ENCODE data around the gene SPTBN2.

The SPTBN2 gene

DNA sequence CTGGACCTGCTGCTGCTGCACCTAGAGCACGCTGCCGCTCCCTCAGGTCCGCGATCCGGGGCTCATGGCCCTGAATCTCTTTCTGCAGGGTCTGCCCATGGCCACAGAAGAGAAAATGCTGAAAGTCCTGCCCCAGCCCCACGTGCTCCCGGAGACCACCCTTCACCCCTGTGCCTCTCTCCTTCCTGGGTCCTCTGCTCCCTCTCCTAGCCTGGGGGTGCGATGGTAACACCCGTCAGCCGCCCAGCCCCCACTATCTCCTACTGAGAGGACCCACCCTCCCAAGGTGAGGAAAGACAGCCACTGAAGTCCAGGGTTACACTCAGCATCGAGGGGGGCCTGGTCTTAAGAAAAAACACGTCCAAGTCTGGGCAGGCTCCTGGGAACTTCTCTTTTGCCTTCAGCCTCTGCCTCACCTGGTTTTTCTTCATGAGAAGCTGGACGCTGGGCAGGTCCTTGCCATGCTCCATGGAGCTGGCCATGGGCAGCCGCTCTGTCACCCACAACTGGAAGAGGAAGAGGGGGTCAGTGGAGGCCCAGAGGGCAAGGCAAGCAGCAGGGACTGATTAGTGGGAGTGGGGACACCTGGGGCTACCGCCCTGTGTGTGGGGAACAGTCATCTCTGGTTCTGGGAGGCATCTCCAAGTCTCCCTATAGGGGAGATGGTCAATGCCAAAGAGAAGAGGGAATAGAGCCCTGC, 35.5 kb downstream of the SPTBN2 start:
- no CpG with 5 or more reads among the region's 15 CpGs for WGBS, 2 donors (ENCODE audit: extremely low coverage in 2 of 2, insufficient read length in 2 of 2, insufficient replicate concordance in 1 of 2)
- no peak overlapping the region for H3K4ac ChIP-seq (ENCODE audit: low read length)
- no peaks in the 10 kb centered on the region for H3K4me1 ChIP-seq (ENCODE audit: control insufficient read depth in 2 of 2, insufficient read depth in 1 of 2, low read depth in 1 of 2, low read length in 2 of 2)
- H3K9me3 ChIP-seq (replicated peaks in 1 of 2; ENCODE audit: control insufficient read depth in 2 of 2, insufficient read depth in 1 of 2, low read depth in 1 of 2, low read length in 2 of 2): peaks cover 0 to 4% of the 10 kb centered on the region in 2 donors
- no peak overlapping the region for H3K4me2 ChIP-seq (ENCODE audit: insufficient read depth, low read length, poor library complexity, severe bottlenecking)
- H2AK5ac ChIP-seq (ENCODE audit: low read depth, low read length): no peak overlapping the region
- no peak overlapping the region for H2BK120ac ChIP-seq (ENCODE audit: low read depth, low read length)
- no peaks in the 10 kb centered on the region for H3K27me3 ChIP-seq (ENCODE audit: control insufficient read depth in 3 of 3, insufficient read depth in 3 of 3, low read depth in 1 of 3, low read length in 3 of 3)
- no peak overlapping the region for H4K8ac ChIP-seq (ENCODE audit: low read depth, low read length)
- H3K14ac ChIP-seq (ENCODE audit: low read length): no peak overlapping the region
- H3K23ac ChIP-seq (ENCODE audit: low read depth, low read length, poor library complexity): peak overlapping the region; percentile 74
- no peak overlapping the region for H2AFZ ChIP-seq (ENCODE audit: low read length)
- no peak overlapping the region for H3K9ac ChIP-seq (ENCODE audit: low read depth, low read length, poor library complexity)
- peaks cover 5% of the 10 kb centered on the region for H3K79me1 ChIP-seq (ENCODE audit: low read depth, low read length)
- no peak overlapping the region for H2BK15ac ChIP-seq (ENCODE audit: low read length)
- H3K27ac ChIP-seq (replicated peaks; ENCODE audit: low read length): no peak overlapping the region
- no peak overlapping the region for H2BK12ac ChIP-seq (ENCODE audit: low read length)
- H3K4me3 ChIP-seq (ENCODE audit: low read length in 2 of 2): no peak overlapping the region
- no peak overlapping the region for H4K91ac ChIP-seq (ENCODE audit: low read depth, low read length, poor library complexity)
- no peak overlapping the region for H3K18ac ChIP-seq (ENCODE audit: low read length)
- no peak for DNase-seq (ENCODE audit: low spot score)
- no peak overlapping the region for H2BK5ac ChIP-seq (ENCODE audit: low read length)
- peaks cover 61 to 84% of the 10 kb centered on the region in 2 donors for H3K36me3 ChIP-seq (replicated peaks in 1 of 2; ENCODE audit: control insufficient read depth in 2 of 2, insufficient read depth in 2 of 2, low read length in 2 of 2)

DNA sequence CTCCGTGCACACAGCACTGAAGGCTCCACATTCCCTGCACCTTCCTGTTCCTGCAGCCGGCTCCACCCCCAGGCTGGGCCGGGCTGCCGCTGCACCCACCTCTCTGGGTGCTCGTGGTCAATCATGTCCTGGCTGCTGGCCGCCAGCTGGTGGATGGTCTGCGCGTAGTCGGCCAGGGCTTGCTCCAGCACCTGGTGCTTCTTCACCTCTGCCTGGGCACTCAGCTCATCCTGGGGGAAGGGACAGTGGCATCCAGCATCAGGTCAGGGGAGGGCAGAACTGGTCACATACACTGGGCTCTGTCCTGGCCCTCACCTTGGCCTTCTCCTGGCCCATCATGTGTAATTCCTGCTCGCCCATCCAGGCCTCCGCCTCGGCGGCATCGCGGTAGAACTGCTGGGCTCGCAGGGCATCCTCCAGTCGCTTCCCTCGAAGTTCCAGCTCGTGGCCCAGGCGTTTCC, 36.1 kb downstream of the SPTBN2 start:
- Histone ChIP-seq H2BK120ac (ENCODE audit: low read depth, low read length) (no peak overlapping the region), H3K4me3 (ENCODE audit: low read length in 2 of 2) (no peak overlapping the region), H2BK5ac (ENCODE audit: low read length) (no peak overlapping the region), H3K36me3 (replicated peaks in 1 of 2; ENCODE audit: control insufficient read depth in 2 of 2, insufficient read depth in 2 of 2, low read length in 2 of 2) (peaks cover 61 to 84% of the 10 kb centered on the region in 2 donors), H2BK15ac (ENCODE audit: low read length) (no peak overlapping the region), H3K9ac (ENCODE audit: low read depth, low read length, poor library complexity) (no peak overlapping the region), H4K91ac (ENCODE audit: low read depth, low read length, poor library complexity) (no peak overlapping the region), H3K79me1 (ENCODE audit: low read depth, low read length) (peaks cover 5% of the 10 kb centered on the region), H3K18ac (ENCODE audit: low read length) (no peak overlapping the region), H3K4me1 (ENCODE audit: control insufficient read depth in 2 of 2, insufficient read depth in 1 of 2, low read depth in 1 of 2, low read length in 2 of 2) (no peaks in the 10 kb centered on the region), H4K8ac (ENCODE audit: low read depth, low read length) (no peak overlapping the region), H3K4ac (ENCODE audit: low read length) (no peak overlapping the region), H2BK12ac (ENCODE audit: low read length) (no peak overlapping the region), H3K14ac (ENCODE audit: low read length) (no peak overlapping the region), H2AFZ (ENCODE audit: low read length) (no peak overlapping the region), H3K27me3 (ENCODE audit: control insufficient read depth in 3 of 3, insufficient read depth in 3 of 3, low read depth in 1 of 3, low read length in 3 of 3) (no peaks in the 10 kb centered on the region), H3K9me3 (replicated peaks in 1 of 2; ENCODE audit: control insufficient read depth in 2 of 2, insufficient read depth in 1 of 2, low read depth in 1 of 2, low read length in 2 of 2) (peaks cover 0 to 4% of the 10 kb centered on the region in 2 donors), H2AK5ac (ENCODE audit: low read depth, low read length) (no peak overlapping the region), H3K23ac (ENCODE audit: low read depth, low read length, poor library complexity) (no peak overlapping the region), H3K4me2 (ENCODE audit: insufficient read depth, low read length, poor library complexity, severe bottlenecking) (no peak overlapping the region), H3K27ac (replicated peaks; ENCODE audit: low read length) (no peak overlapping the region)
- no peak for DNase-seq (ENCODE audit: low spot score)
- no CpG with 5 or more reads among the region's 20 CpGs for WGBS, 2 donors (ENCODE audit: extremely low coverage in 2 of 2, insufficient read length in 2 of 2, insufficient replicate concordance in 1 of 2)

DNA sequence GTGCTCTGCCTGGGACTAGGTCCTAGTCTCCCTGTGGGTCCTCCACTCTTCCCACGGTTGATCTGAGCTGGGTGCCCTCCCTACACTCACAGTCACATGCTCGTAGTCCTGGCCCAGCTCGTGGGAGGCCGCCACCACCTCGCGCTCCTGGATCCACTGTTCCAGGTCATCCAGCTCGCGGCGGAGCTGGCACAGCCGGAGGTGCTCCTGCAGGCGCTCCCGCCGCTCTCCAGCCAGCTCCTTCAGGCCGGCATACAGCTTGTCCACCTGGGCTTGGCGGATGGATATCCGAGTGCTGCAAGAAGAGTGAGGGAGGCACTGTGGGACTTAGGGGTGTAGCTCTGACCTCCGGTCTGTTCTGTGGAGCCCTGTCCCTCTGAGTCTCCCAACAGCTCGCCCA, 36.6 kb downstream of the SPTBN2 start:
- DNase-seq (ENCODE audit: low spot score): no peak
- Histone ChIP-seq H4K91ac (ENCODE audit: low read depth, low read length, poor library complexity) (no peak overlapping the region), H2BK12ac (ENCODE audit: low read length) (no peak overlapping the region), H4K8ac (ENCODE audit: low read depth, low read length) (no peak overlapping the region), H3K9ac (ENCODE audit: low read depth, low read length, poor library complexity) (peak overlapping the region; percentile 76), H3K27me3 (ENCODE audit: control insufficient read depth in 3 of 3, insufficient read depth in 3 of 3, low read depth in 1 of 3, low read length in 3 of 3) (no peaks in the 10 kb centered on the region), H3K27ac (replicated peaks; ENCODE audit: low read length) (no peak overlapping the region), H3K36me3 (replicated peaks in 1 of 2; ENCODE audit: control insufficient read depth in 2 of 2, insufficient read depth in 2 of 2, low read length in 2 of 2) (peaks cover 61 to 84% of the 10 kb centered on the region in 2 donors), H2BK5ac (ENCODE audit: low read length) (peak overlapping the region; percentile 21), H3K4me1 (ENCODE audit: control insufficient read depth in 2 of 2, insufficient read depth in 1 of 2, low read depth in 1 of 2, low read length in 2 of 2) (no peaks in the 10 kb centered on the region), H3K79me1 (ENCODE audit: low read depth, low read length) (peaks cover 5% of the 10 kb centered on the region), H2BK15ac (ENCODE audit: low read length) (no peak overlapping the region), H3K4me3 (ENCODE audit: low read length in 2 of 2) (no peak overlapping the region), H3K9me3 (replicated peaks in 1 of 2; ENCODE audit: control insufficient read depth in 2 of 2, insufficient read depth in 1 of 2, low read depth in 1 of 2, low read length in 2 of 2) (peaks cover 0 to 4% of the 10 kb centered on the region in 2 donors), H2BK120ac (ENCODE audit: low read depth, low read length) (no peak overlapping the region), H3K4ac (ENCODE audit: low read length) (no peak overlapping the region), H3K23ac (ENCODE audit: low read depth, low read length, poor library complexity) (no peak overlapping the region), H3K14ac (ENCODE audit: low read length) (no peak overlapping the region), H2AFZ (ENCODE audit: low read length) (no peak overlapping the region), H3K18ac (ENCODE audit: low read length) (no peak overlapping the region), H2AK5ac (ENCODE audit: low read depth, low read length) (no peak overlapping the region), H3K4me2 (ENCODE audit: insufficient read depth, low read length, poor library complexity, severe bottlenecking) (no peak overlapping the region)
- WGBS, 2 donors (ENCODE audit: extremely low coverage in 2 of 2, insufficient read length in 2 of 2, insufficient replicate concordance in 1 of 2): no CpG with 5 or more reads among the region's 18 CpGs

DNA sequence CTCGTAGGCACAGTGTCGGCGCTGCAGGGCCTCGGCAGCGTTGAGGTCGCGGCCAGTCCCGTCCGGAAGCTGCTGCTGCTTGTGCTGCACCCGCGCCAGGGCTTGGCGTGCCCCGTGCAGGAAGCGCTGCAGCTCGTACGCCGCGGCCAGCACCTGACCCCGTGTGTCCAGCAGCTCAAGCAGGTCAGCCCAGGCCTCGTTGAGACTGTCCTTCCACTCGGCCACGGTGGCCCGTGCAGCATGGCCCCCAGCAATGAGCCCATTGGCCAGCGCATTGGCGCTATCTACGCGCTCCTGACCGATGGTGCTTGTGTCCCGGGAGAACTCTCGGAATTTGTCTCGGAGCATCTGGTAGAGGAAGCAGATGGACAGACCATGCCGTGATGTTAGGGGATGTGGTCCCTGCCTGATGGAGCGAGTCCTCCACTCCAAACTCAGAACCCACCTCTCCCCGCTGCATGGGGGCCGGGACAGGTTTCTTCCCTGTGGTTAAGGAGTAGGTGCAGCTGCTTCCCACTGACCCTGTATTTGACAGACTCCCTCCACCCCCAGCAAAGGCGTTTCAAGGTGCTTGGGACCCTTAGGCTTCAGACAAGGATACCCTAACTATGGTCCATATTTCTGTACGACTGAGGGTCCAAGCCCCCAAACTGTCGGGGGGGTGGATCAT, 37.6 kb downstream of the SPTBN2 start:
- Histone ChIP-seq H2BK120ac (ENCODE audit: low read depth, low read length) (no peak overlapping the region), H3K79me1 (ENCODE audit: low read depth, low read length) (peaks cover 5% of the 10 kb centered on the region), H3K4me3 (ENCODE audit: low read length in 2 of 2) (no peak overlapping the region), H2BK12ac (ENCODE audit: low read length) (peak overlapping the region; percentile 73), H3K14ac (ENCODE audit: low read length) (peak overlapping the region; percentile 71), H3K27ac (replicated peaks; ENCODE audit: low read length) (no peak overlapping the region), H3K9ac (ENCODE audit: low read depth, low read length, poor library complexity) (no peak overlapping the region), H4K91ac (ENCODE audit: low read depth, low read length, poor library complexity) (no peak overlapping the region), H2AK5ac (ENCODE audit: low read depth, low read length) (no peak overlapping the region), H2AFZ (ENCODE audit: low read length) (no peak overlapping the region), H3K18ac (ENCODE audit: low read length) (no peak overlapping the region), H3K9me3 (replicated peaks in 1 of 2; ENCODE audit: control insufficient read depth in 2 of 2, insufficient read depth in 1 of 2, low read depth in 1 of 2, low read length in 2 of 2) (peaks cover 0 to 2% of the 10 kb centered on the region in 2 donors), H3K4ac (ENCODE audit: low read length) (no peak overlapping the region), H3K23ac (ENCODE audit: low read depth, low read length, poor library complexity) (peak overlapping the region; percentile 93), H3K4me1 (ENCODE audit: control insufficient read depth in 2 of 2, insufficient read depth in 1 of 2, low read depth in 1 of 2, low read length in 2 of 2) (no peaks in the 10 kb centered on the region), H3K4me2 (ENCODE audit: insufficient read depth, low read length, poor library complexity, severe bottlenecking) (no peak overlapping the region), H2BK5ac (ENCODE audit: low read length) (no peak overlapping the region), H4K8ac (ENCODE audit: low read depth, low read length) (peak overlapping the region; percentile 82), H3K36me3 (replicated peaks in 1 of 2; ENCODE audit: control insufficient read depth in 2 of 2, insufficient read depth in 2 of 2, low read length in 2 of 2) (peaks cover 63 to 83% of the 10 kb centered on the region in 2 donors), H2BK15ac (ENCODE audit: low read length) (no peak overlapping the region), H3K27me3 (ENCODE audit: control insufficient read depth in 3 of 3, insufficient read depth in 3 of 3, low read depth in 1 of 3, low read length in 3 of 3) (no peaks in the 10 kb centered on the region)
- DNase-seq (ENCODE audit: low spot score): no peak
- WGBS, 2 donors (ENCODE audit: extremely low coverage in 2 of 2, insufficient read length in 2 of 2, insufficient replicate concordance in 1 of 2): no CpG with 5 or more reads among the region's 38 CpGs

All from neuronal stem cell (in vitro differentiated cells).